A673 (cell line): ENCODE results near the gene RBMS2.

Experiments
- EZH2 ChIP-seq: fragments of 200-600 bp; sonication (generic); IDR thresholded peaks from 2 replicates; pipeline ENCODE4 v1.6.1; 2017; ENCODE audit warnings: borderline replicate concordance, low read depth, mild to moderate bottlenecking, mixed read lengths, antibody characterized with exemption, low read length; ENCODE audit not compliant: poor library complexity, severe bottlenecking
- TF ChIP-seq, protein P1 (sequence below): fragments of 300-800, 200-600 bp; sonication (generic); conservative IDR thresholded peaks from 2 replicates; pipeline ENCODE4 v1.5.1; 2017; ENCODE audit warnings: low read depth, mild to moderate bottlenecking, antibody characterized with exemption, low read length, moderate library complexity, mixed read lengths

GRCh38 chr12:56546680-56547079, 25.1 kb downstream of the RBMS2 start:
- TF ChIP-seq, protein P1, sequence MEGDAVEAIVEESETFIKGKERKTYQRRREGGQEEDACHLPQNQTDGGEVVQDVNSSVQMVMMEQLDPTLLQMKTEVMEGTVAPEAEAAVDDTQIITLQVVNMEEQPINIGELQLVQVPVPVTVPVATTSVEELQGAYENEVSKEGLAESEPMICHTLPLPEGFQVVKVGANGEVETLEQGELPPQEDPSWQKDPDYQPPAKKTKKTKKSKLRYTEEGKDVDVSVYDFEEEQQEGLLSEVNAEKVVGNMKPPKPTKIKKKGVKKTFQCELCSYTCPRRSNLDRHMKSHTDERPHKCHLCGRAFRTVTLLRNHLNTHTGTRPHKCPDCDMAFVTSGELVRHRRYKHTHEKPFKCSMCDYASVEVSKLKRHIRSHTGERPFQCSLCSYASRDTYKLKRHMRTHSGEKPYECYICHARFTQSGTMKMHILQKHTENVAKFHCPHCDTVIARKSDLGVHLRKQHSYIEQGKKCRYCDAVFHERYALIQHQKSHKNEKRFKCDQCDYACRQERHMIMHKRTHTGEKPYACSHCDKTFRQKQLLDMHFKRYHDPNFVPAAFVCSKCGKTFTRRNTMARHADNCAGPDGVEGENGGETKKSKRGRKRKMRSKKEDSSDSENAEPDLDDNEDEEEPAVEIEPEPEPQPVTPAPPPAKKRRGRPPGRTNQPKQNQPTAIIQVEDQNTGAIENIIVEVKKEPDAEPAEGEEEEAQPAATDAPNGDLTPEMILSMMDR, result no peak
- no peak for TF ChIP-seq EZH2
